Gastrocnemius medialis (tissue), 4 donors: Measurements from ENCODE around the gene MAL. TPM values are rescaled to one million over a fixed set of nuclear protein-coding genes. Genes with fewer than 3 reads are reported as not detected.

Experiments
- ATAC-seq, 2 donors: fragments of 150-250 bp; one replicate each; pipeline ENCODE4 v1.9.1; 2016
- DNase-seq, 2 donors: peaks; one replicate each; pipeline ENCODE4 v3.0.0-alpha.2; 2019
- H3K27ac ChIP-seq, 4 donors: fragments of 200-600 bp; sonication (generic); 1 replicate in 1 of 4; 2 replicates in 3 of 4; pipeline ENCODE4 v1.5.1; 2016 to 2018; ENCODE audit warnings: mild to moderate bottlenecking in 2 of 4, moderate library complexity in 1 of 4
- H3K27me3 ChIP-seq, 3 donors: fragments of 200-600 bp; sonication (generic) in 2 of 3; 1 replicate in 1 of 3; 2 replicates in 2 of 3; pipeline versions ENCODE4 v1.5.1 to v1.6.0; 2016 to 2019; ENCODE audit warnings: mild to moderate bottlenecking in 1 of 3, moderate library complexity in 1 of 3
- H3K36me3 ChIP-seq, 2 donors: fragments of 200-600 bp; sonication (generic) in 1 of 2; one replicate each; pipeline ENCODE4 v1.5.1; 2017 to 2018
- H3K4me1 ChIP-seq, 2 donors: fragments of 200-600 bp; sonication (generic) in 1 of 2; one replicate each; pipeline ENCODE4 v1.5.1; 2016 to 2017; ENCODE audit warnings: mild to moderate bottlenecking in 2 of 2
- H3K4me3 ChIP-seq, 4 donors: fragments of 200-600 bp; sonication (generic) in 3 of 4; 1 replicate in 1 of 4; 2 replicates in 3 of 4; pipeline ENCODE4 v1.5.1; 2016 to 2019; ENCODE audit warnings: mild to moderate bottlenecking in 2 of 4
- H3K9me3 ChIP-seq, 3 donors: fragments of 200-600 bp; sonication (generic) in 2 of 3; 1 replicate in 1 of 3; 2 replicates in 2 of 3; pipeline ENCODE4 v1.5.1; 2016 to 2019
- CTCF ChIP-seq, 5 experiments: fragments of 450-650 bp in 3 of 5; fragments of 200-600 bp in 2 of 5; sonication (generic) in 2 of 5; IDR thresholded peaks in 4 of 5; conservative IDR thresholded peaks in 1 of 5; 1 replicate in 4 of 5; 2 replicates in 1 of 5; pipeline ENCODE4 v1.5.1; 2016 to 2019; ENCODE audit warnings: antibody characterized with exemption in 5 of 5, mild to moderate bottlenecking in 3 of 5, moderate library complexity in 3 of 5
- POLR2A ChIP-seq, 2 donors: fragments of 450-650 bp; IDR thresholded peaks; one replicate each; pipeline ENCODE4 v1.6.1; 2017; ENCODE audit warnings: antibody characterized with exemption in 2 of 2, mild to moderate bottlenecking in 2 of 2, moderate library complexity in 2 of 2
- in situ Hi-C, 4 donors: fragments of 200-750 bp; cut with MboI; loops; one replicate each; pipeline versions ENCODE4 v1.15.0 to v1.8.0; 2017; ENCODE audit warnings: low sequenced_read_pairs in 4 of 4
- intact Hi-C: fragments of 100-400 bp; cut with DNase I; formaldehyde crosslinking; loops from one replicate; pipeline ENCODE4 v1.15.1; 2023; ENCODE audit warnings: low total_unique reads
- total RNA-seq, 4 donors: library from RNA; depleted of rRNA; stranded (reverse); fragments of >200 nt; gene quantifications; one replicate each; pipeline versions ENCODE4 v1.1.0 to v1.2.3, GENCODE V29; 2016

Gene MAL
- total RNA-seq, 4 donors from 2014 or later = 0.64 to 2.4 (median 0.87) TPM; not detected in 1

- intact Hi-C loops (loop anchor here (10.0 kb wide), 1 partner anchor 49 kb away; the partner anchor contains the start of gene MAL), in situ Hi-C loops (no loop called here)
- Histone ChIP-seq H3K27me3 (peaks cover 11 to 26% (median 13%) of the 10 kb centered on the region in 3 donors), H3K36me3 (no peaks in the 10 kb centered on the region), H3K9me3 (no peaks in the 10 kb centered on the region), H3K27ac (no peak overlapping the region), H3K4me3 (no peak overlapping the region), H3K4me1 (peaks cover 0 to 7% of the 10 kb centered on the region in 2 donors)
- ATAC-seq (no peak), DNase-seq (no peak)
- TF ChIP-seq CTCF (IDR thresholded peaks at IDR 0.05 in 4 of 5, conservative IDR thresholded peaks at IDR 0.05 in 1 of 5) = no peak
- TF ChIP-seq POLR2A (IDR thresholded peaks at IDR 0.05) = no peak
Measured at GRCh38 chr2:95073856-95074662, 48.6 kb downstream of the MAL start.

- TF ChIP-seq CTCF (IDR thresholded peaks at IDR 0.05 in 4 of 5, conservative IDR thresholded peaks at IDR 0.05 in 1 of 5) = no peak
- TF ChIP-seq POLR2A (IDR thresholded peaks at IDR 0.05) = no peak
- Histone ChIP-seq H3K27me3 (peaks cover 11 to 26% (median 13%) of the 10 kb centered on the region in 3 donors), H3K27ac (no peak overlapping the region), H3K4me3 (no peak overlapping the region), H3K36me3 (no peaks in the 10 kb centered on the region), H3K9me3 (no peaks in the 10 kb centered on the region), H3K4me1 (peaks cover 0 to 7% of the 10 kb centered on the region in 2 donors)
- intact Hi-C loops = loop anchor here (10.0 kb wide), 1 partner anchor 50 kb away; the partner anchor contains the start of gene MAL
- in situ Hi-C loops = no loop called here
- ATAC-seq (no peak), DNase-seq (no peak)
Measured at GRCh38 chr2:95074663-95075439, 49.3 kb downstream of the MAL start.

GRCh38 chr2:95075440-95076132 lies 50.1 kb downstream of the MAL start:
- H3K4me1 ChIP-seq = peaks cover 0 to 7% of the 10 kb centered on the region in 2 donors
- H3K27ac ChIP-seq = no peak overlapping the region
- no peak for DNase-seq
- no peaks in the 10 kb centered on the region for H3K9me3 ChIP-seq
- in situ Hi-C loops (no loop called here), intact Hi-C loops (loop anchor here (1.0 to 10.0 kb wide), 2 partner anchors 40 to 51 kb away; partner anchors contain the start of gene MAL)
- no peak overlapping the region for H3K4me3 ChIP-seq
- H3K36me3 ChIP-seq = no peaks in the 10 kb centered on the region
- ATAC-seq = no peak
- TF ChIP-seq CTCF (IDR thresholded peaks at IDR 0.05 in 4 of 5, conservative IDR thresholded peaks at IDR 0.05 in 1 of 5) (no peak), POLR2A (IDR thresholded peaks at IDR 0.05) (no peak)
- peaks cover 11 to 26% (median 13%) of the 10 kb centered on the region in 3 donors for H3K27me3 ChIP-seq

GRCh38 chr2:95076705-95077529 lies 51.4 kb downstream of the MAL start:
- Histone ChIP-seq H3K27me3 (peaks cover 11 to 26% (median 13%) of the 10 kb centered on the region in 3 donors), H3K9me3 (no peaks in the 10 kb centered on the region), H3K36me3 (no peaks in the 10 kb centered on the region), H3K4me3 (peak overlapping the region; percentile 49 to 56 (median 54)), H3K27ac (peak overlapping the region in 3 of 4 donors; percentile 23 to 39 (median 34)), H3K4me1 (peaks cover 0 to 7% of the 10 kb centered on the region in 2 donors)
- peak; percentile 52 to 87 (median 75) for TF ChIP-seq CTCF (IDR thresholded peaks at IDR 0.05 in 4 of 5, conservative IDR thresholded peaks at IDR 0.05 in 1 of 5)
- TF ChIP-seq POLR2A (IDR thresholded peaks at IDR 0.05) = no peak
- peak; percentile 71 to 79 for ATAC-seq
- intact Hi-C loops (loop anchor here (1.0 to 10.0 kb wide), 3 partner anchors 38 to 130 kb away; partner anchors contain the start of genes MAL and ZNF892), in situ Hi-C loops (no loop called here)
- DNase-seq = peak; percentile 30 to 49
